Amniotic stem cell (primary cell): ENCODE data around the gene ADAM12.

Experiments used
- DNase-seq: peaks from one replicate; lab custom pipeline; 2025; lab: John Stamatoyannopoulos, UW

The ADAM12 gene

DNA sequence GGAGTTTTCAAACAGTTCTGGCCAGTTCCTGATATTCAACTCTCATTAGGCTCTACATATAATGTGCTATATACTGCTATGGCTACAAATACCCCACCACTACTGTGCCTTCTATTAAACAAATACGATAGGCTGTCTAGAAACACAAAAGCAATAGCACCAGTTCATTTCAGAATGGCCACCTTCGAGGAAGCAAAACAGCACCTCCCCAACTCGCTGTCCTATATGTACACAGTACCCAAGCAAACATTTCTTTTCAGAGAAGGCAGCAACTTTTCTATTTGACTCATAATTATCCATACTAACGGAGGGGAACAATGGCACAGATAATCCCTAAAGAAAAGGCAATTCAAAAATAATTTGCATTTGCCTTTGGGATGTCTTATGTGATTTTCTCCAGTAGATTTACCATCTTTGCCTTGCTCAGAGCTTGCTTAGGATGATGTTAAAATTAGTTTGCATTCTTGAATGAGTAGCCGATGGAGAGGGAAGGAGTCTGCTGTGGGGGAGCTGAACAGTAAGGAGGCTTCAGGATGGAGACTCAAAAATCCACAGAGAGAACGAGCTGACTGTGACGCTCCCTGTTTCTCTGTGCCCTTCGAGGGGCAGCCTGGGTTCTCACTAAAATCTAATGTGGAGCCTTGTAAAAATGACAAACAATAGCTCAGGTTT lies 273.3 kb downstream of the ADAM12 start:
- no peak for DNase-seq

DNA sequence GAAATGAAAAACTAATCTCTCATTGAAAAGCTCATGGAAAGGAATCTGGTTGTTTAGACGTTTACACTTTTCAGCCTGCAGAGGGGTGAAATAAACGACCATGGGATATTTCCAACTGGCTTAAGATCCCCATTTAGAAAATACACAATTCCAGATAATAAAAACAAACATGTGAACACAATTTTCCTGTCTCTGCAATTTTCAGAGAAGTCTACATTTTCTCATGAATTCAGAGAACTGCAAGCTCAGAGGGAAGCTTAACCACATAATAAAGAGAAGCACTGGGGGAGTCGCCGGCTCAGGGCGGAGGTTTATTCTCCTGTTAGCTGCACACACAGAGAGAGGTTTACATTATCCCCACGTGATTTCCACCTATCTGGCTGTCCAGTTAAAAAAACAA lies 276.8 kb downstream of the ADAM12 start:
- no peak for DNase-seq

DNA sequence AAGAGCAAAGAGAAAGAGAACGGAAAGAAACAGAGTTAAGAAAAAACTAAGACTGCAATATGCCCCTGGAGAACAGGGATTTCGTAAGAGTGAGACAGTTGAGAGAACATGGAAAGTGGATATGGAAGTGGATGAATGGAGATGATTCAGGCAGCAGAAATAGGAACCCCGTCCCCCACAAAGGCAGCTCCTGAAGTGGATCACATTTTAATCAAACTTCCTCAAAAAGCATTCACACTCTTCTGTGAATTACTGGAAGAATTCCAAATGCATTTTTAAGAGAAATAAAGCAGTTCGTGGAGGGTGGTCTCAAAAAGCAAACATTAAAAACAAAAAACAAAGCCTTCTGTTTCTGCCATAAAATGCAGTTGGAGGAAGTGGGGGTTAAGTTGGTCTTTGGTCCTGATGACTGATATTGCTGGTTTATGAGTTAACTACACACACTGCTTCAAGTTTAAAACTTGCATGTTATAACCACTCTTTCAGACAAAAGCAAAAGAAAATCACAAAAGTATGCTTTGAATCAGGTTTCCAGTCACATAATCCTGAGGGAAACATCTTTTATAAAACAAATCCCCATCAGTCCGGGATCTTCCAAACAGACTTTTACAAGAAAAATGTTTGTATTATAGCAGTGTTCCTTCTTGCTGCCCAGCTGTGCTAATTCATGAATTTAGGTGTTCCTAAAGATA lies 277.6 kb downstream of the ADAM12 start:
- DNase-seq: no peak

DNA sequence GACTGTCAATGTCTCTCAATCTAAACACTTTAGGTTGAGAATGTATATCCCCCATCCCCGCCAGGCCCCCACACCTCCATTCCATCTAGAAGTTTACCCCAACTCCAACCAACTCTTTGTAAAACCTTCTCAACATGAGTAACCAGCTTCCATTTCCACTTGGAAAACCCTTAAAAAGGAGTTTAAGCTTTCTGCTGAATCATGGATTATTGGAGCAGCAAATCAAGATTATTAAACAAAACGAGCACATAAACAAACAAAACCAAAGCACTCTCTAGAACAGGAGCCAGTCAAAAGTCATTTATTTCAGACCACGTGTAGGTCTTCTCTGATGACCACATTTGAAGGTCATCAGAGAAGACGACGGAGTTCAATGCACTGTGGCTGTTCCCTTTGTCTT lies 278.4 kb downstream of the ADAM12 start:
- DNase-seq: no peak

DNA sequence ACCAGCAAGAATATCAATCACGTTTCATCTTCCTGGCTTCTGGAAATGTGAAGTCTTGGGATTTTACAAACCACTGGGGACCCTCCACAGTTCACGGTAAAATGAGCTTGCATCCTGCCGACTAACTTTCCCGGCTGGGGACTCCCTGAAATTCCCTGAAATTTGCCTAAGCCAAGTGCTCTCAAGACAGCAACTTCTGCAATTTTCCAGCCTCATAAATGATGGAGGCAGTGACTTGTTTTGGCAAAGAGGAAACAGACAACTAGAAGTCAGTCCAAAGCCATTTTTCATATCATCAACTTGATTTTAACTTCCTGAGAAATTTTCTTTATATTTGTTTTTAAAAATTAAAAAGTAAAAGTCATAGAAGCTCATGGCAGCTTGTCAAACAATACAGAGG lies 279.6 kb downstream of the ADAM12 start:
- DNase-seq: no peak

DNA sequence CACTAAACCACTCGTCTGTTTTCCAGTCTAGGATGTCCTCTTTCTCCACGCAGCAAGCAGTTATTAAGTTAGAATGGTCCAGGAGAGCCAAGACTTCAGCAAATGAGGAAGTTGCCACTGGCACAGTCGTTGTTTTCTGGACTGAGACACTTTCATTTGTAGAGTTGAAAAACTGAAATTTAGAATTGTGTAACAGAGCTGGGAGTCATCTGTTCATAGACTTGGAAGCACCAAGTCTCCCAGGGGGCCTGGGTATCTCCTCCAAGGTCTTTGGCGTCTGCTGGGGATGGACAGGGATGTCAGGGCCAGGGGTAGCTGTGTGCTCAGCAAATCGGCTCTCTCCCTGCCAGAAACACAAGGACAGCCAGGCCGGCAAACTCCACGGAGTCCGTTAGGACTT lies 283.5 kb downstream of the ADAM12 start:
- DNase-seq: no peak

DNA sequence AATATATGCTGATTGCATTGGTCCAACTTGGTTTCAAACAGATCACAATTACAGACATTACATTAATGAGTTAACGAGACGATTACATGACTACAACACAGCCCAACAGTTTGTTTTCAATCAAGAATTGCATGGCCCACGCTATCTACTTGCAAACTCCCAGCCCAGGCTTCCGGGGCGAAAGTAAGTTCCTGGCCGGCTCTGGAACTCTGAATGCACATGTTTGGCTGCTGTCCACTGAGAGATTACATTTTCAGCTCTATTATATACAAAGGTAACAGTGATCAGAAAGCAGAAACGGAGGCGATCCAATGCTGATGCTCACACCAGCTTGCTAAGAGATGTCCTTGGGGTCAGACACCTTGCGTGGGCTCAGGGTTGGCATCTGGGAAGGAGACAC lies 285.6 kb downstream of the ADAM12 start:
- DNase-seq: no peak

DNA sequence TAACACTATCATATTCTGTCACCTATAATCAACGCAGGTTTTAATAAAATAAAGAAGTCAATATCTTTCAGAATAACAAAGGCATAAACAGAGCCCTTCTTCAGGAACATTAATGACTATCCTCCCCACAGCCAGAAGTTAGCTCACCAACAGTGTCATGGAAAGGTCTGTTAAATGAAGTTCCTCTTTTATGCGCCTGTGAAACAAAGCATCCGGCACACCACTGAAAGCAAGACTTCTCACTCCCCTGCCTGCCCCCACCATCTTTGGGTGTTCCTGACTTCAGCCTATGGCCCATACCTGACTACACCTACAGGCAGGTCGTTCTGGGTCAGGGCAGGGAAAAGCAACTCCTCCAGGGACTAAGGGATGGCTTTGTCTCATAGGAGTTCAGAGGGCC lies 286.5 kb downstream of the ADAM12 start:
- DNase-seq: no peak

DNA sequence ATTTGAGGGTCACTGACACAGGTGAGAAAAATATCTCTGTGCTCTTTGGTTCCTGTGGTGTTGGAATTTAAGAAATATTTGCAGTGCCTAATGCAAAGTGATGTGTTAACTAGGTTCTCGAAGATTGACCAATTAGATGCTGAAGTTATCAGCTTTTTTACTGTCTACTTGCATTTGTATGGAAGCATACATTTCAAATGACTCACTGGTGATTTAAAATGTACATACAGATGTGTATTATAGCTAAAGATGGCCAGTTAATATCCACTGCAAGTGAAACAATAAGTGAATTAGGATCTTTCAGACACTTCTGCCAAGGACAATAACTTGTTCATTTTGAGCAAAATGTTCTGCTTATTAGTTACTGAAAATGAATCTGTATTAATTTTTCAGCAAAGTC lies 287.0 kb downstream of the ADAM12 start:
- DNase-seq: no peak

DNA sequence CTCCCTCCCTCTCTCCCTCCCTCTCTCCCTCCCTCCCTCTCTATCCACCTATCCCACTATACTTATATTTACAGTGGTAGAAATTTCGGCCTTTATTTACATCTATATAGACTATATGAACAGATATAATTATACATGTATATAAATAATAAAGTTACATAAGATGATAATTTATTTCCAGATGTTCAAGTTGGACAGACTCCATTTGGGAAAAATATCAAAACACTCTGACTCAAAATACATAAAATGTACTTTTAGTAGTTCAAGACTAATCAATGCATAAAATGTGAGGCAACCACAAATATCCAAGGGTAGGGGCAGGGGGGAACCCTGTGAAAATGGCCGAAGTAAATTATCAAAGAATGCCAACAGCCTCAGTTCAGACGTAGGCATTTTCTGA lies 288.9 kb downstream of the ADAM12 start:
- DNase-seq: no peak

DNA sequence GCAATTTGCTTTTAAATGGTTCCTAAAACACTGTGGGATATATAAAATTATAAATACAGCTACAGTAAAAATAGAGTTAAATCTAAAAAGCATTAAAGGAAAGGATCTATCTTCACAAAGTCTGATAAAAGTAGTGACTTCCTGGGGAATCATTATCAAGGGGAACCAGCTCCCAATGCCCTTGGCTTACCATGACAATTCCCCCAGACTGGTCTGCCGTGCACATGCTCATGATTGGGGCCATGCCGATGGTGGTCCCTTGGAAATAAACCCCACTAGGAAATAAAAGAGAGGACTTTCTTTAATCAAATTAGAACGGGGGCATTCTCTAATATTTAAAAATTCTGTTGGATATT lies 290.1 kb downstream of the ADAM12 start:
- DNase-seq: no peak

DNA sequence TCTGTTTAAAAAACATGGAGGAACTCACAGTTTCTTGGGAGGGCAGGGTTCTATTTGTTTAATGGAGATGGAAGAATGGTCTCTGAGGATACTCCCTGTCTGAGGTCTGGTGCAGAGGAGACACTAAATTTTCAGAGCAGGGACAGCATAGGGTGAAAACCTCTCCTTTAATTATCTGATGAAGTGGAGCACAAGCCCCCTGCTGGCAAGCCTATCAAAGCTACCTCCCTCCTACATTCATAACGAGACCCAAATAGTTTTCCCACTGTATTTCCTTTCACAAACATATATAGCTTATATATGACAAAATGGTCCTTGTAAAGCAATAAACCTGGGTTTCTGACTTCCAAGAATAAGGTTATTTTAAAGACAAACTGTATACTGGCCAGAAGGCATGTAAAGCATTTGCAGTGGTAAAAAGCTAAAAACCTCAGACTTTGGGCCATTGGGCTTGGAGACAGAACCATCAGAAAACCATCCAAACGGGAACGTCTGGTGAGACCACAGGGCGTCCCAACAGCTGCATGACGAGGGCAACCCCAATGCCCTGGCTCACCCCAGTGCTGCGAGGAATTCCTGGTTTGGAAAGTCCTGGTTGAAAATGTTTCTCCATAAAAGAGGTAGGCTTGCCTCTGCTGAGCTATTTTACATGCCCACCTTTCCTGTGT lies 290.6 kb downstream of the ADAM12 start:
- no peak for DNase-seq

DNA sequence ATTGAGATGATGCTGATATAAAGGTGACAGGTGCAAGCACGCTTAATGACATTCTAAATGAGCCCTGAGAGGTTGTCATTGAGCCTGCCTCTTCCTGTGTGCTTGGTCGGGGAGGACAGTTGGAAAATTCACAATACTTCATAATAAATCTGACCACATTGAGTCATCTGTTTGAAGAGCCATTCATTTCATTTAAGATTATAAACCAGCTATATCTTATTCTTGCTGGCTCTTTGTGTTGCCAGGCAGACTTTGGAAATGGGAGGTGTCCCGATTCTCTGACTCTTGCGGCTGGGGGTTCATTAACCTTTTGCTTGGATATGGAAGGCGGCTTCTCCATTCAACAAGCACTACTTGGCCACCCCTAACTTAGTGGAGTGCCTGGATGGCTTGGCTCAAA lies 293.7 kb downstream of the ADAM12 start:
- DNase-seq: no peak

DNA sequence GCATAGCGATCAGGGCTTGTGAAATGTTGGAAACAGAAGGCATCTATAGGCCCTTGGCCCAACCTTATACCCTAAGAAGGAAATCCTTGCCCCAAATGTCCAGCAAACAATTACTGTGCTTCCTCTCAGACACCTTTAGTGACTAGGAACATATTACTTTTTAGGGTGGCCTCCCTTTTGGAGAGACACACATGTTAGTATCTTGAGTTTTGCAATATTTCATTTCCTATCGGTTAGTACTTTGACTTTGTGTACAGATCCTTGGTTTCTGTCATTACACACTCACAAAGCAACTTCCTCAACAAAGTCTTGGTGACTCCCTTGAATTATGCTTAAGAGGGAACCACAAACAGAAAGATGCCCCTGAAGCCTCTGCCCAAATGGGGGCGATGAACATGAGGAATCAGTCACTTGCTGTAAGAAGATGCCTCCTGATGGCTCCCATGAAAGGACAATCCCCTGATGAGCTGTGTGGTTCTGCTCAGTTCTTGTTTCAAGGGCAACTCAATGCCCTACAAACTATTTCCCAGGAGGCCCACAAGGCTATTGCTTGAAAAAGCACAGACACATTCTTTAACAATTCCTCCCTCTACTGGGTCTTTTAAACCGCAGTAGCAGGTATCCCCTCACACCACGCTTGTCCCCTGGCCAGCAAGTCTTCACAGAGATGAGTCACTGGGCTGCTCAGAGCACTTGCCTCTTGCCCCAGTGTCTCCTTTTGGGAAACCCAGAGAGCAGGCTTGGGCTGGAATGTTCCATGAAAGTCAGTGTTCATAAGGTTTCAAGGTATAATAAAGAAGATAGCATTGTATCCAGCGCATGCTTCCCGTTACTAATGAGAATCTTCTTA lies 295.7 kb downstream of the ADAM12 start:
- no peak for DNase-seq

DNA sequence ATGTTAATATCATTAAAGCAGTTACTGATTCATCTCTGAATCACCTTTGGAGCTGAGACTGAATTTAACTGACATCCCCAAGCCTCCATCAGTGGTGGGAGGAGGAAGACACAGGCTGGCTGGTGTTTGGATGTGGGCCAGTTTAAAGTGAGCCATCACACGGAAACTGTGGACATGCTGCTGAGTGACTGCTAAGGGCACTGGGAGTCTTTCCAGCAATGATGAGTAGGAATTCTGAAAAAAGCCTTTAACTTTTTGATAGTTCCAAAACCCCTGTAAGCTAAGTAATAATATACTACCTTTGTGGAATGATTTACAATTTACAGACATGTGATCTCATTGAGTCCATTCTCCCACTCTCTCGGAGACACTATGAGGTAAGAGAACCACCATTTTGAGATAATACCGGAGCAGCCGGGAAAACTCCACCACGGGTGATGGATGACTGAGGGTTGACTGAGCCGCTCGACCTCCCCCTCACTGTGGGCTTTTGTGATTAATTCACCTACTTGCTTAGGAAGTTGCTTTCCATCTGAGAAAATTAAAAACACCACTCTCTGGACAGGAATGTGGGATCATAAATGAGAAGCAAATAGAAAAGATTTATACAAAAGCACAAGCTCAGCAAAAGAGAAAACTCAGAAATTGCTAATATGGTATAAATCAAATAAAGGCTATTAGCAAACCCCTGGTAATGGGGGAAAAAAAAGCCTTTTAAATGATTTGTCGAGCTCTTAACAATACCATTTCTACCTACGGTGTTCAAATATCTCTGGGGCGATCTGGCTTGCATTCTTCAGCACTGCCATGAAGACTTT lies 297.2 kb downstream of the ADAM12 start:
- peak; percentile 63 for DNase-seq

DNA sequence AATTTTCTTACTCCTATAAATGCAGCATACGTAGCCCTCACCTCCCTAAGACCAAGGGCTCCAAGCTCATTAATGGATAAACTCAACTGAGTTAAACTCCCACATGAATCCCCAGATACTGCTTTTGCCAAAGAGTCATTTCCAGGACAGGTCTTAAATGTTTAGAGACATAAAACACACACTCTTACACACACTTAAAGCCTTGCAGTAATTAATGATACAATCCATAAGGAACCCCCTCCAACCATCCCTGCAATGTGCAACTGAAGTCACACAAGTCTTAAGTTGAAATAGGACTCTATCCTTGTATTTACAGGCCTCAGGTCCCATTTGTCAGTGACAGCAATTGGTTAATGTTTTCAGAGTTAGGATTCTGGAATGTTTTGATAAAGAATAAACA lies 297.8 kb downstream of the ADAM12 start:
- DNase-seq: no peak

DNA sequence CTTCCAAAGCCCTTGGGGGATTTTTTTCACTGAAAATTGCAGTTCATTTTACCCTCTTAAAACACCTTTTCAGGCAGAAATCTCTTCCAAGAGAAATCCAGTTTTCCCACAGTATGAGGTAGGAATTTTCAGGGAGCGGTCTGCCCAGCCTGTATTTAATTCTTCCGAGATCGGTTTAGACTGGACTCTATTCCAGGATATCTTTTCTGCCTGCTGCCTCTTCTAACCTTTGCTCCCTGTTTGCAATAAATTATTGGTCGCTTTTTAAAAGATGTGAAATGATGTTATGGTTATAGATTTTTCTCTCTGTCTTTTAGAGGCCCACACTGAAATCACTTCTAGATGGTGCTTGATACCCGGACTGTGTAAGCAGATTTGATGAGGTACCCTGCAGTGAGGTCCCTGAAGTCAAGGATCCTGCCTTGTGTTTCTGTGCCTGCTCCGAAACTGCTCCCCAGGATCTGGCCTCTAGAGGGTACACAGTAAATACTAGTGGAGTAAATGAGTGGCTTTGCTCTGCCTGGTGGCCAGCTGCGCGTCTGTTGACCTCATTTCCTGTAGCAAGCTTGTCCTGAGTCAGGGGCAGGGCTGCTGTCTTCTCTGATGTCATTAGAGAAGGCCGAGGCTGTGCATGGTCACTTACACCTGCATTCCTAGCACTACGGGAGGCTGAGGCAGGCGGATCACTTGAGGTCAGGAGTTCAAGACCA lies 300.3 kb downstream of the ADAM12 start:
- DNase-seq: no peak

DNA sequence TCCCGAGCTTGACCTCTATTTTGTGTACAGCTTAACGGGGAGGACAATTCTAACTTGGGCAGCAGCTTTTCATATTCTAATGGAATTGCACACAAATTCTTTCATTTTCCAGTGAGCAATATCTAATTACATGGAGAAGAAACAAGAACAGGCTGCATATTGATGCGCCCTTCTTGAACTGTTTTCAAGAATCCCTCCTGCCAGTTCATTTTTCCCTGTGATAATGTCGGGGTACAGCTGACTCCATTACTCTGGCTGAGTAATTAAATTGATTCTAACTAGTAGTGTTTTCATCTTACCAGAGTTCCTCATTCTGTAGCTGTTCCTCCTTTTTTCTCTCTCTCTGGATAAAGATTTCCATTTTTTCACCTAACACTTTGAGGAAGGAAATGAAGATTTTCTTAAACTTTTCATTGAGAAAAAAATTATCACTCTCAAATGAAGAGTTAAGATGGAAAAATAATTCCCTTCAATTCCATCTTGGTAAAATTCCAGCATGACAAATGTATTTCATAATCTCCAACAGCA lies 301.1 kb downstream of the ADAM12 start:
- no peak for DNase-seq

DNA sequence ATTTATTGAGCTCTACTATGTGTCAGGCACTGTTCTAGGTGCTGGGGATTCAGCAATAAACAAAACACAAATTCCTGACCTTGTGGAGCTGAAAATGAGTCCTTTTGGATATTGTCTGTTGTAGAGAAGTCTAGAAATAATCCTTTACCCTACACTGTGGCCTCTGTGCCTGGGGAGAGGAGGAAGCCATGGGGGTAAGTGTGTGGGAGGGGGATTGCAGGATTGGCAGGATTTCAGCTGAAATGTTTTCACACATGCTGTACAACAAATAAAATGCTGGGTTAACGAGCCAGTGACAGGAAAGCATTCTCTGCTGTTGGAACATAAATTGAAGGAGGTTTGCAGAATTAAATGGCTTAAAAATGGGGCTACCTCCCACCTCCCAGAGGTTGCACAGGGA lies 302.5 kb downstream of the ADAM12 start:
- DNase-seq: no peak

DNA sequence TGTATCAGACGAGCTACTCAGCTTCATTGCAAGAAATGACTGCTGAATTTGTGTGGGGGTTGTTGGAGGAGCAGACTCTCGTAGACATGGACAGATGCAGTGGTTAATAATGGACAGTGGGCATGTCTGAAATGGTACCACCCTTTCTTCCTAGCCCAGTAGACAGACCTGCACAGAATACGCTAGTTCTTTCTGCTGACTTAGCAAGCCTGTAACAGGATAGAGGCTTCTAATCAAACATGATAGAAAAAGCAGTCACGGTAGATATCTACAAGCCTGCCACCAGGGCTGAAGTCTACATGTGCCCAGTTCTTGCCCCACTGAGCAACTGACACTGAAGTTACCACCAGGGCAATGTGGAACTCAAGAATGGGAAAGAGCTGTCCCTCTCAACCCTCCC lies 303.9 kb downstream of the ADAM12 start:
- no peak for DNase-seq

DNA sequence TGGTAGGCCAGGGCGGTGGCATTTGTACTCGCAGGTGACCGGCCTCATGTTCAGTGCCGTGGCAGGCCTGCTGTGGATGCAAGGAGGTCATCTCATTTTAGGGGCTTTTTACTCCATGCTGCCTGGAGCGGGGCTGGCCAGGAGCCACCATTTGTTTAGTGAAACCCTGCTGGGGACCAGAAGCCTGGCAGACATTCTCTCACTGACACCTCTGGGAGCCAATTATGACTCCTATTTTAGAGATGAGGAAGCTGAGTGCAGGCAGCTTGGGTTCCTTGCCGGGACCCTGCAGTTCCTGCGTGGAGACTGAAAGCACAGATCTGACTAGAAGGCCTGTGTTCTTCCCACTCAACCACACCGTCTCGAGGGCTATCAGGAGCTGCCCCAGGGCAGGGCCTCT lies 305.3 kb downstream of the ADAM12 start:
- no peak for DNase-seq
